Measurements from ENCODE around the gene MCM3.

The MCM3 gene

DNA sequence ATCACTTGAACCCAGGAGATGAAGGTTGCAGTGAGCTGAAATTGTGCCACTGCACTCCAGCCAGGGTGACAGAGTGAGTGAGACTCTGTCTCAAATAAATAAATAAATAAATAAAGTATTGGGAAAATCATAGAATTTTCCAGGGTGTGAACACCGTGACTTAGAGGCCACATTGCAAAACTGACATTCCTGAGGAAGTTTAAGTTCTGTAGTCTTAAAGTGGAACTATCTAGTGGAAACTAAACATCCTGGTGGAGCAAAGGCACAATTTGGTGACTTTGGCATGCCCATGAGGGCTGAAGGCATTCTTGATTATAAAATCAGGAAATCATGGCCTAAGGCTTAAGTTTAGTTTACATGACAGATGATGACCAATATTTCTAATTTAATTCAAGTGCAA lies 32.7 kb upstream of the MCM3 start:
- no peak for DNase-seq (ENCODE audit: low read depth in 1 of 2, low spot score in 1 of 2)
- TF ChIP-seq, protein P1, sequence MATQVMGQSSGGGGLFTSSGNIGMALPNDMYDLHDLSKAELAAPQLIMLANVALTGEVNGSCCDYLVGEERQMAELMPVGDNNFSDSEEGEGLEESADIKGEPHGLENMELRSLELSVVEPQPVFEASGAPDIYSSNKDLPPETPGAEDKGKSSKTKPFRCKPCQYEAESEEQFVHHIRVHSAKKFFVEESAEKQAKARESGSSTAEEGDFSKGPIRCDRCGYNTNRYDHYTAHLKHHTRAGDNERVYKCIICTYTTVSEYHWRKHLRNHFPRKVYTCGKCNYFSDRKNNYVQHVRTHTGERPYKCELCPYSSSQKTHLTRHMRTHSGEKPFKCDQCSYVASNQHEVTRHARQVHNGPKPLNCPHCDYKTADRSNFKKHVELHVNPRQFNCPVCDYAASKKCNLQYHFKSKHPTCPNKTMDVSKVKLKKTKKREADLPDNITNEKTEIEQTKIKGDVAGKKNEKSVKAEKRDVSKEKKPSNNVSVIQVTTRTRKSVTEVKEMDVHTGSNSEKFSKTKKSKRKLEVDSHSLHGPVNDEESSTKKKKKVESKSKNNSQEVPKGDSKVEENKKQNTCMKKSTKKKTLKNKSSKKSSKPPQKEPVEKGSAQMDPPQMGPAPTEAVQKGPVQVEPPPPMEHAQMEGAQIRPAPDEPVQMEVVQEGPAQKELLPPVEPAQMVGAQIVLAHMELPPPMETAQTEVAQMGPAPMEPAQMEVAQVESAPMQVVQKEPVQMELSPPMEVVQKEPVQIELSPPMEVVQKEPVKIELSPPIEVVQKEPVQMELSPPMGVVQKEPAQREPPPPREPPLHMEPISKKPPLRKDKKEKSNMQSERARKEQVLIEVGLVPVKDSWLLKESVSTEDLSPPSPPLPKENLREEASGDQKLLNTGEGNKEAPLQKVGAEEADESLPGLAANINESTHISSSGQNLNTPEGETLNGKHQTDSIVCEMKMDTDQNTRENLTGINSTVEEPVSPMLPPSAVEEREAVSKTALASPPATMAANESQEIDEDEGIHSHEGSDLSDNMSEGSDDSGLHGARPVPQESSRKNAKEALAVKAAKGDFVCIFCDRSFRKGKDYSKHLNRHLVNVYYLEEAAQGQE (IDR thresholded peaks at IDR 0.05; ENCODE audit: insufficient replicate concordance, low read depth): no peak
- TF ChIP-seq GABPA (IDR thresholded peaks at IDR 0.05; ENCODE audit: low read depth) (no peak), SPI1 (IDR thresholded peaks at IDR 0.05; ENCODE audit: borderline replicate concordance, low read depth) (no peak), POLR2AphosphoS5 (IDR thresholded peaks at IDR 0.05; ENCODE audit: low read depth) (no peak)
- TF ChIP-seq, protein P2, sequence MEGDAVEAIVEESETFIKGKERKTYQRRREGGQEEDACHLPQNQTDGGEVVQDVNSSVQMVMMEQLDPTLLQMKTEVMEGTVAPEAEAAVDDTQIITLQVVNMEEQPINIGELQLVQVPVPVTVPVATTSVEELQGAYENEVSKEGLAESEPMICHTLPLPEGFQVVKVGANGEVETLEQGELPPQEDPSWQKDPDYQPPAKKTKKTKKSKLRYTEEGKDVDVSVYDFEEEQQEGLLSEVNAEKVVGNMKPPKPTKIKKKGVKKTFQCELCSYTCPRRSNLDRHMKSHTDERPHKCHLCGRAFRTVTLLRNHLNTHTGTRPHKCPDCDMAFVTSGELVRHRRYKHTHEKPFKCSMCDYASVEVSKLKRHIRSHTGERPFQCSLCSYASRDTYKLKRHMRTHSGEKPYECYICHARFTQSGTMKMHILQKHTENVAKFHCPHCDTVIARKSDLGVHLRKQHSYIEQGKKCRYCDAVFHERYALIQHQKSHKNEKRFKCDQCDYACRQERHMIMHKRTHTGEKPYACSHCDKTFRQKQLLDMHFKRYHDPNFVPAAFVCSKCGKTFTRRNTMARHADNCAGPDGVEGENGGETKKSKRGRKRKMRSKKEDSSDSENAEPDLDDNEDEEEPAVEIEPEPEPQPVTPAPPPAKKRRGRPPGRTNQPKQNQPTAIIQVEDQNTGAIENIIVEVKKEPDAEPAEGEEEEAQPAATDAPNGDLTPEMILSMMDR (IDR thresholded peaks at IDR 0.05; ENCODE audit: insufficient read depth, low read length): no peak
- Histone ChIP-seq H3K27ac (replicated peaks) (no peak overlapping the region), H3K4me3 (replicated peaks; ENCODE audit: insufficient read depth, low read length) (no peak overlapping the region), H3K27me3 (ENCODE audit: insufficient read depth, poor library complexity, severe bottlenecking) (no peaks in the 10 kb centered on the region)

DNA sequence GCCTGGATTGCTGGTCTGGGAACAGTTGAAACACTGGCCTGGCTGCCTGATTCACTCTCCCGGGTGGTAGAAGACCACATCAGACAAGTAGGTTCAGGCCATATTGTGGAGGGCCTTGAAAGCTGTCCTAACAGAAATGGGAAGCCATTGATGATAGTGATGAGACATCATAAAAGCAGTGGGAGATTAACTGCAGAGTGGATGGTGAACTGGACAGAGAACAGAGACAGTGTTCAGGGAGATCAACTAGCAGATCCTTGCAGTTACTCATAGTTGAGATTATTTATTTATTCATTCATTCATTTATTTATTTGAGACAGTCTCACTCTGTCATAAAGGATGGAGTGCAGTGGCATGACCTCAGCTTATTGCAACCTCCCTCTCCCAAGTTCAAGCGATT lies 30.2 kb upstream of the MCM3 start:
- Histone ChIP-seq H3K4me3 (replicated peaks; ENCODE audit: insufficient read depth, low read length) (no peak overlapping the region), H3K27me3 (ENCODE audit: insufficient read depth, poor library complexity, severe bottlenecking) (no peaks in the 10 kb centered on the region), H3K27ac (replicated peaks) (no peak overlapping the region)
- no peak for DNase-seq (ENCODE audit: low read depth in 1 of 2, low spot score in 1 of 2)
- TF ChIP-seq POLR2AphosphoS5 (IDR thresholded peaks at IDR 0.05; ENCODE audit: low read depth): no peak
- TF ChIP-seq GABPA (IDR thresholded peaks at IDR 0.05; ENCODE audit: low read depth): no peak
- TF ChIP-seq SPI1 (IDR thresholded peaks at IDR 0.05; ENCODE audit: borderline replicate concordance, low read depth): no peak
- TF ChIP-seq, protein P2 (IDR thresholded peaks at IDR 0.05; ENCODE audit: insufficient read depth, low read length): no peak
- TF ChIP-seq, protein P1 (IDR thresholded peaks at IDR 0.05; ENCODE audit: insufficient replicate concordance, low read depth): no peak

DNA sequence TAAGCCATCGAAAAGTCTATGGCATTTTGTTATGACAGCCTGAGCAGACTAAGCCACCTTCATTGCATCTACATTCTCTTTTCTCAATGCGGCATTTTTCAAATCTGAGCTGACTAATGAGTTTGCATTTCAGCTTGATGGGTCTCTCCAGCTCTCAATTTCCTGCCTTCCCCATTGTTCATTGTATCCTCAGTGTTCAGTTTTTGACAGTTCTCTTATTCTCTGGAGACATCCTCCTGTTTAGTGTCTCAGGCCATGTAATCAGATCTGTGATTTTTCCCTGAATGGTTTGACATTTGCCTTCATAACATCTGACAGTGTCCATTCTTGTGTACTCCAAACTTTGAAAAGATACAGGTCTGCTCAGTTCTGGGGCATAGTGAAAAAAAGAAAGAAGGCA lies 27.9 kb upstream of the MCM3 start:
- no peak overlapping the region for H3K4me3 ChIP-seq (replicated peaks; ENCODE audit: insufficient read depth, low read length)
- DNase-seq (ENCODE audit: low read depth in 1 of 2, low spot score in 1 of 2): no peak
- H3K27me3 ChIP-seq (ENCODE audit: insufficient read depth, poor library complexity, severe bottlenecking): no peaks in the 10 kb centered on the region
- TF ChIP-seq, protein P2 (IDR thresholded peaks at IDR 0.05; ENCODE audit: insufficient read depth, low read length): no peak
- TF ChIP-seq, protein P1 (IDR thresholded peaks at IDR 0.05; ENCODE audit: insufficient replicate concordance, low read depth): no peak
- TF ChIP-seq POLR2AphosphoS5 (IDR thresholded peaks at IDR 0.05; ENCODE audit: low read depth) (no peak), SPI1 (IDR thresholded peaks at IDR 0.05; ENCODE audit: borderline replicate concordance, low read depth) (no peak), GABPA (IDR thresholded peaks at IDR 0.05; ENCODE audit: low read depth) (no peak)
- H3K27ac ChIP-seq (replicated peaks): no peak overlapping the region

All from HL-60 (cell line).